ENCODE results near the gene FOXRED2.
"Not testable (repeated sequence)": the region's sequence is repeated elsewhere in the genome, so short reads cannot be mapped to it uniquely, and the experiment has no call there.

The FOXRED2 gene

GRCh38 chr22:36454916-36455570 is 51.8 kb downstream of the FOXRED2 start:
- peak; percentile 95 to 96 for DNase-seq
- TF ChIP-seq GATA1 (IDR thresholded peaks at IDR 0.05; ENCODE audit: low read depth, low read length) (no peak), POLR2A (IDR thresholded peaks at IDR 0.05; ENCODE audit: low read length) (peak; percentile 79)

GRCh38 chr22:36453855-36454378 is 52.9 kb downstream of the FOXRED2 start:
- no peak for DNase-seq
- TF ChIP-seq GATA1 (IDR thresholded peaks at IDR 0.05; ENCODE audit: low read depth, low read length) (no peak), POLR2A (IDR thresholded peaks at IDR 0.05; ENCODE audit: low read length) (no peak)

- not testable (repeated sequence) for DNase-seq
Observed at GRCh38 chr22:36452978-36453607, 53.7 kb downstream of the FOXRED2 start.

- DNase-seq, result no peak
- TF ChIP-seq POLR2A (IDR thresholded peaks at IDR 0.05; ENCODE audit: low read length) (no peak), GATA1 (IDR thresholded peaks at IDR 0.05; ENCODE audit: low read depth, low read length) (no peak)
Observed at GRCh38 chr22:36452250-36452977, 54.4 kb downstream of the FOXRED2 start.

GRCh38 chr22:36450923-36451322 is 55.9 kb downstream of the FOXRED2 start:
- not testable (repeated sequence) for DNase-seq

GRCh38 chr22:36449596-36450175 is 57.2 kb downstream of the FOXRED2 start:
- no peak for TF ChIP-seq POLR2A (IDR thresholded peaks at IDR 0.05; ENCODE audit: low read length)
- TF ChIP-seq GATA1 (IDR thresholded peaks at IDR 0.05; ENCODE audit: low read depth, low read length), result no peak
- DNase-seq, result no peak

- DNase-seq, result no peak
- no peak for TF ChIP-seq GATA1 (IDR thresholded peaks at IDR 0.05; ENCODE audit: low read depth, low read length)
- TF ChIP-seq POLR2A (IDR thresholded peaks at IDR 0.05; ENCODE audit: low read length), result no peak
Observed at GRCh38 chr22:36447632-36448031, 59.2 kb downstream of the FOXRED2 start.

GRCh38 chr22:36445158-36445668 is 61.6 kb downstream of the FOXRED2 start:
- DNase-seq, result no peak
- TF ChIP-seq GATA1 (IDR thresholded peaks at IDR 0.05; ENCODE audit: low read depth, low read length) (no peak), POLR2A (IDR thresholded peaks at IDR 0.05; ENCODE audit: low read length) (no peak)

- DNase-seq, result no peak
- TF ChIP-seq GATA1 (IDR thresholded peaks at IDR 0.05; ENCODE audit: low read depth, low read length) (no peak), POLR2A (IDR thresholded peaks at IDR 0.05; ENCODE audit: low read length) (no peak)
Observed at GRCh38 chr22:36443198-36443770, 63.6 kb downstream of the FOXRED2 start.

- TF ChIP-seq POLR2A (IDR thresholded peaks at IDR 0.05; ENCODE audit: low read length), result no peak
- TF ChIP-seq GATA1 (IDR thresholded peaks at IDR 0.05; ENCODE audit: low read depth, low read length), result no peak
- DNase-seq, result no peak
Observed at GRCh38 chr22:36442506-36443197, 64.2 kb downstream of the FOXRED2 start.

GRCh38 chr22:36440429-36441002 is 66.3 kb downstream of the FOXRED2 start:
- DNase-seq, result no peak
- TF ChIP-seq POLR2A (IDR thresholded peaks at IDR 0.05; ENCODE audit: low read length), result no peak
- no peak for TF ChIP-seq GATA1 (IDR thresholded peaks at IDR 0.05; ENCODE audit: low read depth, low read length)

- TF ChIP-seq GATA1 (IDR thresholded peaks at IDR 0.05; ENCODE audit: low read depth, low read length), result no peak
- no peak for TF ChIP-seq POLR2A (IDR thresholded peaks at IDR 0.05; ENCODE audit: low read length)
- DNase-seq, result no peak
Observed at GRCh38 chr22:36439481-36440271, 67.2 kb downstream of the FOXRED2 start.
